HEK293 (cell line): ENCODE data around the gene ZNF200.

Experiments
- CTCF ChIA-PET: fragments of 350-600 bp; formaldehyde crosslinking; extraction: SDS; loops from one replicate; lab custom pipeline; 2021; ENCODE audit warnings: antibody characterized with exemption; lab: Yijun Ruan, JAX
- POLR2A ChIA-PET: fragments of 300-600 bp; formaldehyde crosslinking; extraction: SDS; loops from one replicate; lab custom pipeline; 2020; ENCODE audit warnings: antibody characterized with exemption, inconsistent platforms; lab: Yijun Ruan, JAX
- H3K27ac ChIP-seq: fragments of 200-500 bp; sonication (Bioruptor generic); 2 replicates; pipeline ENCODE4 v1.5.1; 2014; ENCODE audit warnings: low read depth, low read length, control low read depth, inconsistent platforms; ENCODE audit errors: extremely low read depth
- H3K36me3 ChIP-seq, 2 experiments: fragments of 200-500 bp in 1 of 2; sonication (Bioruptor generic) in 1 of 2; 1 replicate in 1 of 2; 2 replicates in 1 of 2; pipeline ENCODE4 v1.5.1; 2014 to 2017; ENCODE audit warnings: inconsistent platforms in 2 of 2, low read length in 2 of 2; ENCODE audit not compliant: control insufficient read depth in 2 of 2, insufficient read depth in 1 of 2
- H3K4me1 ChIP-seq: fragments of 200-500 bp; sonication (Bioruptor generic); 2 replicates; pipeline ENCODE4 v1.5.1; 2014; ENCODE audit warnings: mild to moderate bottlenecking, low read length, inconsistent platforms; ENCODE audit not compliant: control insufficient read depth, insufficient read depth
- H3K4me3 ChIP-seq: 2 replicates; pipeline ENCODE4 v1.5.1; 2011; ENCODE audit warnings: low read depth, mild to moderate bottlenecking, control low read depth, low read length, moderate library complexity
- H3K9me3 ChIP-seq: fragments of 200-500 bp; sonication (Bioruptor generic); 2 replicates; pipeline ENCODE4 v1.5.1; 2014; ENCODE audit warnings: low read depth, low read length, inconsistent platforms; ENCODE audit not compliant: control insufficient read depth, insufficient read depth
- AEBP2 ChIP-seq: fragments of 450-650 bp; formaldehyde crosslinking; IDR thresholded peaks from 2 replicates; pipeline ENCODE4 v1.5.1; 2016; ENCODE audit warnings: missing biosample characterization, missing genetic modification characterization, borderline replicate concordance
- GLIS1 ChIP-seq: fragments of 450-650 bp; formaldehyde crosslinking; IDR thresholded peaks from 2 replicates; pipeline ENCODE4 v1.5.1; 2016; ENCODE audit warnings: missing biosample characterization, missing genetic modification characterization
- GLIS2 ChIP-seq: fragments of 450-650 bp; formaldehyde crosslinking; IDR thresholded peaks from 2 replicates; pipeline ENCODE4 v1.5.1; 2016; ENCODE audit warnings: missing biosample characterization, missing genetic modification characterization
- KLF16 ChIP-seq: fragments of 450-650 bp; formaldehyde crosslinking; IDR thresholded peaks from 2 replicates; pipeline ENCODE4 v1.5.1; 2017; ENCODE audit warnings: missing biosample characterization, missing genetic modification characterization
- PRDM1 ChIP-seq: fragments of 450-650 bp; formaldehyde crosslinking; IDR thresholded peaks from 2 replicates; pipeline ENCODE4; 2016; ENCODE audit warnings: missing biosample characterization, missing genetic modification characterization
- RBAK ChIP-seq: fragments of 450-650 bp; formaldehyde crosslinking; IDR thresholded peaks from 2 replicates; pipeline ENCODE4 v1.5.1; 2016; ENCODE audit warnings: missing biosample characterization, missing genetic modification characterization
- SALL2 ChIP-seq: fragments of 450-650 bp; formaldehyde crosslinking; IDR thresholded peaks from 2 replicates; pipeline ENCODE4 v1.5.0; 2017; ENCODE audit warnings: missing biosample characterization, mild to moderate bottlenecking, missing genetic modification characterization, borderline replicate concordance
- SCRT1 ChIP-seq: fragments of 450-650 bp; formaldehyde crosslinking; IDR thresholded peaks from 2 replicates; pipeline ENCODE4 v1.5.1; 2016; ENCODE audit warnings: missing biosample characterization, missing genetic modification characterization, borderline replicate concordance
- SP3 ChIP-seq: fragments of 450-650 bp; formaldehyde crosslinking; IDR thresholded peaks from 2 replicates; pipeline ENCODE4 v1.5.1; 2016; ENCODE audit warnings: missing biosample characterization, missing genetic modification characterization
- SP7 ChIP-seq: fragments of 450-650 bp; formaldehyde crosslinking; IDR thresholded peaks from 2 replicates; pipeline ENCODE4 v1.5.1; 2016; ENCODE audit warnings: missing biosample characterization, missing genetic modification characterization
- TRIM28 ChIP-seq: IDR thresholded peaks from 2 replicates; pipeline ENCODE4 v1.6.1; 2011; ENCODE audit warnings: low read length, control low read depth, borderline replicate concordance
- TSHZ1 ChIP-seq: fragments of 450-650 bp; formaldehyde crosslinking; IDR thresholded peaks from 2 replicates; pipeline ENCODE4 v1.5.1; 2016; ENCODE audit warnings: missing biosample characterization, missing genetic modification characterization, borderline replicate concordance
- ZBTB1 ChIP-seq: fragments of 450-650 bp; formaldehyde crosslinking; IDR thresholded peaks from 2 replicates; pipeline ENCODE4 v1.5.1; 2016; ENCODE audit warnings: missing biosample characterization, missing genetic modification characterization
- ZBTB17 ChIP-seq: fragments of 450-650 bp; formaldehyde crosslinking; IDR thresholded peaks from 2 replicates; pipeline ENCODE4 v1.5.1; 2016; ENCODE audit warnings: missing biosample characterization, missing genetic modification characterization
- ZBTB21 ChIP-seq: fragments of 450-650 bp; formaldehyde crosslinking; IDR thresholded peaks from 2 replicates; pipeline ENCODE4 v1.5.1; 2017; ENCODE audit warnings: missing biosample characterization, missing genetic modification characterization
- ZNF19 ChIP-seq: fragments of 450-650 bp; formaldehyde crosslinking; IDR thresholded peaks from 2 replicates; pipeline ENCODE4; 2016; ENCODE audit warnings: missing biosample characterization, missing genetic modification characterization, low read depth
- ZNF2 ChIP-seq: fragments of 450-650 bp; formaldehyde crosslinking; IDR thresholded peaks from 2 replicates; pipeline ENCODE4 v1.5.1; 2016; ENCODE audit warnings: missing biosample characterization, missing genetic modification characterization
- ZNF211 ChIP-seq: fragments of 450-650 bp; formaldehyde crosslinking; IDR thresholded peaks from 2 replicates; pipeline ENCODE4 v1.5.1; 2016; ENCODE audit warnings: low read depth, missing biosample characterization, missing genetic modification characterization
- ZNF223 ChIP-seq: fragments of 450-650 bp; formaldehyde crosslinking; IDR thresholded peaks from 2 replicates; pipeline ENCODE4 v1.5.1; 2016; ENCODE audit warnings: missing biosample characterization, missing genetic modification characterization
- ZNF266 ChIP-seq: fragments of 450-650 bp; formaldehyde crosslinking; IDR thresholded peaks from 2 replicates; pipeline ENCODE4 v1.5.1; 2016; ENCODE audit warnings: missing biosample characterization, missing genetic modification characterization, low read depth
- ZNF324 ChIP-seq: fragments of 450-650 bp; formaldehyde crosslinking; IDR thresholded peaks from 2 replicates; pipeline ENCODE4 v1.5.1; 2016; ENCODE audit warnings: missing biosample characterization, missing genetic modification characterization
- ZNF335 ChIP-seq: fragments of 450-650 bp; formaldehyde crosslinking; conservative IDR thresholded peaks from 2 replicates; pipeline ENCODE4 v1.5.1; 2016; ENCODE audit warnings: missing biosample characterization, missing genetic modification characterization
- ZNF394 ChIP-seq: fragments of 450-650 bp; formaldehyde crosslinking; IDR thresholded peaks from 2 replicates; pipeline ENCODE4 v1.5.1; 2016; ENCODE audit warnings: missing biosample characterization, missing genetic modification characterization, mild to moderate bottlenecking, moderate library complexity, borderline replicate concordance
- ZNF423 ChIP-seq: fragments of 450-650 bp; formaldehyde crosslinking; IDR thresholded peaks from 2 replicates; pipeline ENCODE4 v1.5.1; 2016; ENCODE audit warnings: missing biosample characterization, missing genetic modification characterization
- ZNF560 ChIP-seq: fragments of 450-650 bp; formaldehyde crosslinking; IDR thresholded peaks from 2 replicates; pipeline ENCODE4 v1.5.1; 2017; ENCODE audit warnings: missing biosample characterization, missing genetic modification characterization, borderline replicate concordance
- ZNF629 ChIP-seq: fragments of 450-650 bp; formaldehyde crosslinking; IDR thresholded peaks from 2 replicates; pipeline ENCODE4 v1.5.1; 2017; ENCODE audit warnings: missing biosample characterization, missing genetic modification characterization
- ZNF677 ChIP-seq: fragments of 450-650 bp; IDR thresholded peaks from 2 replicates; pipeline ENCODE4 v1.5.0; 2018; ENCODE audit warnings: missing biosample characterization, mild to moderate bottlenecking, missing genetic modification characterization, moderate library complexity
- ZNF701 ChIP-seq: fragments of 450-650 bp; formaldehyde crosslinking; IDR thresholded peaks from 2 replicates; pipeline ENCODE4 v1.5.1; 2016; ENCODE audit warnings: missing biosample characterization, missing genetic modification characterization
- ZNF707 ChIP-seq: fragments of 450-650 bp; formaldehyde crosslinking; IDR thresholded peaks from 2 replicates; pipeline ENCODE4 v1.5.1; 2016; ENCODE audit warnings: missing biosample characterization, missing genetic modification characterization
- ZNF843 ChIP-seq: fragments of 450-650 bp; formaldehyde crosslinking; IDR thresholded peaks from 2 replicates; pipeline ENCODE4 v1.5.1; 2016; ENCODE audit warnings: missing biosample characterization, missing genetic modification characterization

The ZNF200 gene

GRCh38 chr16:3194792-3195191 is 40.2 kb downstream of the ZNF200 start:
- no peaks in the 10 kb centered on the region for H3K36me3 ChIP-seq
- no peaks in the 10 kb centered on the region for H3K4me1 ChIP-seq
- H3K4me3 ChIP-seq = no peak overlapping the region
- H3K27ac ChIP-seq = no peak overlapping the region
- H3K9me3 ChIP-seq = no peaks in the 10 kb centered on the region
- ChIA-PET POLR2A (no interaction called here), CTCF (no interaction called here)
- no peak for TF ChIP-seq RBAK (tag by site-specific recombination)
- no peak for TF ChIP-seq SCRT1 (tag by site-specific recombination)
- TF ChIP-seq AEBP2 (tag by site-specific recombination) = no peak
- no peak for TF ChIP-seq TRIM28
- TF ChIP-seq ZNF423 (tag by site-specific recombination) = no peak
- no peak for TF ChIP-seq GLIS1 (tag by site-specific recombination)
- TF ChIP-seq ZNF560 = no peak
- no peak for TF ChIP-seq ZNF2 (tag by site-specific recombination)
- no peak for TF ChIP-seq ZNF266 (tag by site-specific recombination)
- TF ChIP-seq ZNF843 (tag by site-specific recombination) = no peak
- TF ChIP-seq SALL2 (tag by site-specific recombination) = no peak
- TF ChIP-seq ZNF677 (tag by site-specific recombination) = no peak
- TF ChIP-seq SP7 (tag by site-specific recombination) = no peak
- TF ChIP-seq ZNF701 (tag by site-specific recombination) = no peak

GRCh38 chr16:3193221-3194212 is 41.4 kb downstream of the ZNF200 start:
- CTCF ChIA-PET = no interaction called here
- Histone ChIP-seq H3K27ac (no peak overlapping the region), H3K9me3 (no peaks in the 10 kb centered on the region), H3K4me3 (no peak overlapping the region), H3K4me1 (no peaks in the 10 kb centered on the region), H3K36me3 (no peaks in the 10 kb centered on the region)
- POLR2A ChIA-PET = no interaction called here
- TF ChIP-seq ZNF707 (tag by site-specific recombination) (no peak), ZNF394 (tag by site-specific recombination) (no peak), ZBTB17 (no peak), KLF16 (tag by site-specific recombination) (no peak), ZNF211 (tag by site-specific recombination) (no peak), ZNF560 (no peak), GLIS2 (no peak), SP3 (no peak), ZNF223 (no peak), ZBTB21 (tag by site-specific recombination) (no peak), ZNF335 (tag by site-specific recombination) (no peak), ZBTB1 (tag by site-specific recombination) (no peak), ZNF629 (tag by site-specific recombination) (no peak), SCRT1 (tag by site-specific recombination) (no peak), ZNF19 (tag by site-specific recombination) (no peak), TSHZ1 (tag by site-specific recombination) (no peak), PRDM1 (tag by site-specific recombination) (no peak), ZNF324 (tag by site-specific recombination) (no peak)
